SU-DHL-6 (cell line): ENCODE data around the gene ADSS1.

ENCODE experiments used
- H2AFZ ChIP-seq: fragments of 200-600 bp; sonication (generic); 2 replicates; pipeline ENCODE4 v1.6.1; 2014; ENCODE audit warnings: low read depth, mild to moderate bottlenecking, moderate library complexity, mixed read lengths, antibody characterized with exemption, low read length; ENCODE audit not compliant: severe bottlenecking
- H3F3A ChIP-seq: fragments of 200-600 bp; shearing (Covaris generic); 2 replicates; pipeline ENCODE4 v1.6.0; 2016; ENCODE audit warnings: antibody characterized with exemption, mild to moderate bottlenecking; ENCODE audit not compliant: insufficient read depth
- H3K27ac ChIP-seq: fragments of 200-600 bp; sonication (generic); 2 replicates; pipeline ENCODE4 v1.5.1; 2016; ENCODE audit warnings: low read depth, mild to moderate bottlenecking, low read length, moderate library complexity, mixed read lengths
- H3K27me3 ChIP-seq: fragments of 200-600 bp; sonication (generic), shearing (Covaris generic); 2 replicates; pipeline ENCODE4 v1.6.0; 2014; ENCODE audit warnings: mild to moderate bottlenecking, low read length
- H3K36me3 ChIP-seq: fragments of 200-600 bp; sonication (generic); 2 replicates; pipeline ENCODE4 v1.6.1; 2014; ENCODE audit warnings: mild to moderate bottlenecking, low read length, mixed read lengths
- H3K4me2 ChIP-seq: fragments of 300-600, 200-600 bp; shearing (Covaris generic), sonication (generic); 2 replicates; pipeline ENCODE4 v1.6.0; 2014; ENCODE audit warnings: low read length, low read depth, mild to moderate bottlenecking; ENCODE audit not compliant: poor library complexity, severe bottlenecking
- H3K4me3 ChIP-seq: fragments of 200-600 bp; sonication (generic); 2 replicates; pipeline ENCODE4 v1.5.1; 2014; ENCODE audit warnings: antibody characterized with exemption, low read length, mild to moderate bottlenecking, mixed read lengths; ENCODE audit not compliant: insufficient read depth, poor library complexity, severe bottlenecking
- H3K79me2 ChIP-seq: fragments of 200-600 bp; sonication (generic); 2 replicates; pipeline ENCODE4 v1.6.1; 2014; ENCODE audit warnings: mild to moderate bottlenecking, low read length, moderate library complexity; ENCODE audit not compliant: insufficient read depth
- H3K9ac ChIP-seq: fragments of 200-600 bp; sonication (generic); 2 replicates; pipeline ENCODE4 v1.7.0; 2014; ENCODE audit warnings: mild to moderate bottlenecking, low read length
- H3K9me2 ChIP-seq: fragments of 200-600 bp; sonication (generic); replicated peaks from 2 replicates; pipeline ENCODE4 v1.6.1; 2014; ENCODE audit warnings: low read length; ENCODE audit not compliant: insufficient read depth
- H3K9me3 ChIP-seq: fragments of 200-600 bp; sonication (generic); 2 replicates; pipeline ENCODE4 v1.6.1; 2014; ENCODE audit warnings: low read length, mixed read lengths; ENCODE audit not compliant: insufficient read depth
- H4K20me1 ChIP-seq: fragments of 200-600 bp; sonication (generic); 2 replicates; pipeline ENCODE4 v1.6.1; 2014; ENCODE audit warnings: low read depth, mild to moderate bottlenecking, antibody characterized with exemption, low read length, moderate library complexity, mixed read lengths
- CTCF ChIP-seq: fragments of 200-600 bp; sonication (generic); IDR thresholded peaks from one replicate; pipeline ENCODE4 v1.5.1; 2017; ENCODE audit warnings: antibody characterized with exemption, mild to moderate bottlenecking, low read length, moderate library complexity; ENCODE audit not compliant: insufficient read depth, poor library complexity, severe bottlenecking
- EZH2phosphoT487 ChIP-seq: fragments of 200-600 bp; sonication (generic), shearing (Covaris generic); conservative IDR thresholded peaks from 2 replicates; pipeline ENCODE4 v1.6.1; 2018; ENCODE audit warnings: mild to moderate bottlenecking, antibody characterized with exemption, low read length, moderate library complexity, mixed read lengths

ADSS1 gene

GRCh38 chr14:104700747-104701217, 23.2 kb upstream of the ADSS1 start:
- Histone ChIP-seq H3K36me3 (no peaks in the 10 kb centered on the region), H3K27me3 (no peaks in the 10 kb centered on the region), H3K79me2 (no peaks in the 10 kb centered on the region), H3K4me3 (no peak overlapping the region), H3K9me3 (no peaks in the 10 kb centered on the region), H2AFZ (no peak overlapping the region), H3K4me2 (no peak overlapping the region), H3F3A (no peaks in the 10 kb centered on the region), H3K9ac (no peak overlapping the region), H4K20me1 (no peaks in the 10 kb centered on the region), H3K9me2 (no peaks in the 10 kb centered on the region), H3K27ac (no peak overlapping the region)
- no peak for TF ChIP-seq CTCF
- TF ChIP-seq EZH2phosphoT487, result no peak

GRCh38 chr14:104701383-104702076, 22.5 kb upstream of the ADSS1 start:
- Histone ChIP-seq H3K9me3 (no peaks in the 10 kb centered on the region), H3K4me2 (no peak overlapping the region), H3K9ac (no peak overlapping the region), H2AFZ (no peak overlapping the region), H3K27me3 (no peaks in the 10 kb centered on the region), H3K4me3 (no peak overlapping the region), H3F3A (no peaks in the 10 kb centered on the region), H3K36me3 (no peaks in the 10 kb centered on the region), H3K79me2 (no peaks in the 10 kb centered on the region), H3K9me2 (no peaks in the 10 kb centered on the region), H3K27ac (no peak overlapping the region), H4K20me1 (no peaks in the 10 kb centered on the region)
- no peak for TF ChIP-seq EZH2phosphoT487
- TF ChIP-seq CTCF, result no peak

GRCh38 chr14:104702106-104702505, 21.9 kb upstream of the ADSS1 start:
- H3K9ac ChIP-seq, result no peak overlapping the region
- H3K9me2 ChIP-seq, result no peaks in the 10 kb centered on the region
- no peak overlapping the region for H2AFZ ChIP-seq
- H3K9me3 ChIP-seq, result no peaks in the 10 kb centered on the region
- H3K27me3 ChIP-seq, result no peaks in the 10 kb centered on the region
- TF ChIP-seq CTCF, result no peak
- no peak for TF ChIP-seq EZH2phosphoT487
- no peaks in the 10 kb centered on the region for H3K36me3 ChIP-seq
- H3K4me3 ChIP-seq, result no peak overlapping the region
- H3K4me2 ChIP-seq, result no peak overlapping the region
- no peaks in the 10 kb centered on the region for H3K79me2 ChIP-seq
- H4K20me1 ChIP-seq, result no peaks in the 10 kb centered on the region
- no peak overlapping the region for H3K27ac ChIP-seq
- H3F3A ChIP-seq, result no peaks in the 10 kb centered on the region
